ENCODE data around the gene AMN1.
"Not testable (repeated sequence)": the region's sequence is repeated elsewhere in the genome, so short reads cannot be mapped to it uniquely, and the experiment has no call there.

AMN1 gene

GRCh38 chr12:31728917-31729640 is at the start of gene AMN1:
TSS of gene AMN1 (minus strand) at chr12:31729021. CDS start at chr12:31729008, 13 bp downstream.
- DNase-seq = peak; percentile 93 to 98 (median 96)

GRCh38 chr12:31773867-31774266 is 45.0 kb upstream of the AMN1 start:
- DNase-seq = no peak

DNA sequence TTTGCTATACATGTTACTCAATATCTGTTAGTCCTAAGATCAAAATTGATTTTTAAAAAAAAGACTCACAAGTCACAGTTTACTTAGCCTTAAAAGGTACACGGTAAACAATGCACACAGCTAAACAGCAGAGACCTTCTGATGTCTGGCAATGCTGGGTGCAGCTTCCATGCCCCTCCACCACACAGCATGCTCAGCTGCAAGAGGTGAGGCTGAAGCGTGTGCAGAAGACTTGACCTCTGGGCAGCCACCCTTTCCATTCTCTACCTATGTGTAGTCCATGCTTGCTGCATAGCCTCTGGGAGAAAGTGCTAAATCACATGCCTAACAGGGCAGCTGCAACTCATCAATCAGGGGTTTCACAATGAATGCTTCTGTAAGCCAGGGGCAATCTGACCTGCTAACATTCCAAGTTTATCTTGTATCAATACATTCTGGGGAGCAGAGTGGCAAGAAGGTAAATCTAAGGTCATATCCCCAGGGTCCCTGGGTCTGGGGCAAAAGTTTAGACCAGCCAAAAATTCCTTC is 44.5 kb upstream of the AMN1 start:
- DNase-seq = no peak

GRCh38 chr12:31772685-31773222 is 43.9 kb upstream of the AMN1 start:
- no peak for DNase-seq

GRCh38 chr12:31772186-31772585 is 43.4 kb upstream of the AMN1 start:
- DNase-seq = no peak

DNA sequence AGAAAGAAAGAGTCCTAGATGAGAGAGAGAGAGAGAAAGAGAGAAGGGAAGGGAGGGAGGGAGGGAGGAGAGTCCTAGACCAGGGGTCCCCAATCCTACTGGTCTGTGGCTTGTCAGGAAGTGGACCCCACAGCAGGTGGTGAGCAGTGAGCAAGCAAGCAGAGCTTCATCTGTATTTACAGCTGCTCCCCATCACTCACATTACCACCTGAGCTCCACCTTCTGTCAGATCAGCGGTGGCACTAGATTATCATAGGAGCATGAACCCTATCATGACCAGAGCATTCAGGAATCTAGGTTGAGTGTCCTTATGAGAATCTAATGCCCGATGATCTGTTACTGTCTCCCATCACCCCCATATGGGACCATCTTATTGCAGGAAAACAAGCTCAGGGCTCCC is 39.2 kb upstream of the AMN1 start:
- DNase-seq = no peak

DNA sequence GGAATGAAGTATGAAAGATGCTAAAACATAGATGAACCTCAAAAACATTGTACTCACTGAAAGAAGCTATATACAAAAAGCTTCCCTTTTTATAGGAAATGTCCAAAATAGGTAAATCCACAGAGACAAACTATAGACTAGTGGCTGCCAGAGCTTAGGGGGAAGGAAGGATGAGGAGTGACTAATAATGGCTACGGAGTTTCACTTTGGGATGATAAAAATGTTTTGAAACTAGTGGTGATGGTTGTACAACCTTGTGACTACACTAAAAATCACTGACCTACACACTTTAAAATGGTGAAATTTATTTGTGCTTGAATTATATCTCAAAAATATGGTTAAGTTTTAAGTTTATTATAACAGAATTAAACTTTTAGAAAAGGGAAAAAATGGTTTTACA is 37.1 kb upstream of the AMN1 start:
- DNase-seq = no peak

- DNase-seq = no peak
These were observed 31.0 kb upstream of the AMN1 start for GRCh38 chr12:31759632-31760459.

DNA sequence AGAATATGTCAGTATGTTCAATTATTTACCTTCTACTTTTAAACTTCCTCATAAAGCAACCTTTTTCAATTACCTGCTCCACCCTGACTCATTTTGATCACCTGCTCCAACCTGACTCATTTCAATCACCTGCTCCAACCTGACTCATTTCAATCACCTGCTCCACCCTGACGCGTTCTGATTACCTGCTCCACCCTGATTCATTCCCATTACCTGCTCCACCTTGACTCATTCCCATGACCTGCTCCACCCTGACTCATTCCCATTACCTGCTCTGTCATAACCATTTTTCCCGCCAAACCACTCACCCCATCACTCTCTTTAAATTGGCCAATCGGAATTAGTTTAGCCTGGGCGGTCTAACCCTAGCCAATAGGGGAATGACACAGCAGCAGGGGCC is 29.5 kb upstream of the AMN1 start:
- not testable (repeated sequence) for DNase-seq

- no peak for DNase-seq
These were observed 28.2 kb upstream of the AMN1 start for GRCh38 chr12:31756977-31757420.

DNA sequence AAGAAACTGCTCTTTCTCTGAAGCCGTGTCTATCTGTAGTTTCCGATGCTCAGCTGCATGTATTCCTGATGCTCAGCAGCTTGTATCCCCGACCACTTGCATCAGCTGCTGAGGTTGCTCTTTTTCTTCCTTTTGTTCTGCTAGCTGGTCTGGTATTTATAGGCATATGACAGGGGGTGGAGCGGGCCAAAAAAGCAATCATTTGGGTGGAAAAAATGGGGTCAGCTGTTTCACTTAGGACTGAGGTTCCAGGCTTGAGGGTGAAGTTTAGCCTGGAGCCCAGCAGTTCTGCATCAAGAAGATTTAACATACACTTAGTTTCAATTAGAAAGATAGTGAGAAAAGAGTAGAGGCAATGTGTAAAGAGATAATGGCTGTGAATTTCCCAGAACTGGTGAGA is 23.6 kb upstream of the AMN1 start:
- DNase-seq = no peak

GRCh38 chr12:31751085-31751484 is 22.3 kb upstream of the AMN1 start:
- DNase-seq = no peak

- DNase-seq = no peak
These were observed 21.9 kb upstream of the AMN1 start for GRCh38 chr12:31750747-31751039.

DNA sequence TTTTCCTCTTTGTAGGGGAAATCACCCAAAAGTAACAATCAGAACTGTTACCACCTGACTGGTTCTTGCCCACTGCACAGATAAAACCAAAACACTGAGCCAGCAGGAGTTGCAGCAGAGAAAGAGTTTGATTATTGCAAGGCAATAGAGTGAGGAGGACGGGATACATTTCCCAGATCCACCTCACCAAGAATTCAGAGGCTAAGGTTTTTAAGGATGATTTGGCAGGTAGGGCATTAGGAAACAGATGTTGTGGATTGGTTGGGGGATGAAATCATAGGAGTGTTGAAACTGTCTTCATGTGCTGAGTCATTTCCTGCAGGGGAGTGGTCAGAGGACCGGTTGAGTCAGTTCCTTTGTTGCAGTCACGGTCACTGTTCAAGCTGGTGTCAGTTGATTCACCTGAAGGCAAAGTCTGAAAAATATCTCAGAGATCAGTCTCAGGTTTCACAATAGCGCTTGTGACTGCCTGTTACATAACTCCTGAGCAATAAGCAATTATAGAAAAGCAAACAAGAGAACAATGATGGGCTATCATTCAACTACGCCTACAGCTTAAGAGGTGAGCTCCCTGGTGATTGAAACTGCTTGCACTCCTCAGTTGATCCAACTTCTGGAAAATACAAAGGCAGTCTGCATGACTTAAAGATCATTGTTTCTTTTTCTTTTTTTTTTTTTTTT is 20.3 kb upstream of the AMN1 start:
- peak; percentile 17 to 42 (median 40) for DNase-seq

- DNase-seq = no peak
These were observed 16.4 kb upstream of the AMN1 start for GRCh38 chr12:31745242-31745641.

- not testable (repeated sequence) for DNase-seq
These were observed 15.5 kb upstream of the AMN1 start for GRCh38 chr12:31744363-31744762.

GRCh38 chr12:31742891-31743290 is 14.1 kb upstream of the AMN1 start:
- DNase-seq = peak in 1 of 4 experiments; percentile 10

GRCh38 chr12:31740628-31741027 is 11.8 kb upstream of the AMN1 start:
- DNase-seq = no peak

DNA sequence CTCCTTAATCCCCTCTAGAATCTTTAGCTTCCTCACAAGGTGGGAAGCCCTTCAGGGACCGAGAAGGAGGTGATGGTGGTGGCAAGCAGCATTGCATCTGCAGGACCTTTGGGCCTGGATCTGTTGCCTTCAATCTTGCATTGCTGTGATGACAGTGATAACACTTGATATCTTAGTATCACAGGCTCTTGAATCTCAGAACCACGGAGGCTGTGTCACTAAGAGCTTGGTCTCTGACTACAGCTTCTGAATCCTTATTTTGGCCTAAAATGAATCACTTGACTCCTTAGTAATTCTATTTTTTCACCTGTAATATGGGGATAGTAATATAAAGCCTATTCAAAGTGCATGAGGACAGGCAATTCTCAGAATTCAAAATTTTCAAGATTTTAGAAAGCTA is 8.9 kb upstream of the AMN1 start:
- DNase-seq = no peak

DNA sequence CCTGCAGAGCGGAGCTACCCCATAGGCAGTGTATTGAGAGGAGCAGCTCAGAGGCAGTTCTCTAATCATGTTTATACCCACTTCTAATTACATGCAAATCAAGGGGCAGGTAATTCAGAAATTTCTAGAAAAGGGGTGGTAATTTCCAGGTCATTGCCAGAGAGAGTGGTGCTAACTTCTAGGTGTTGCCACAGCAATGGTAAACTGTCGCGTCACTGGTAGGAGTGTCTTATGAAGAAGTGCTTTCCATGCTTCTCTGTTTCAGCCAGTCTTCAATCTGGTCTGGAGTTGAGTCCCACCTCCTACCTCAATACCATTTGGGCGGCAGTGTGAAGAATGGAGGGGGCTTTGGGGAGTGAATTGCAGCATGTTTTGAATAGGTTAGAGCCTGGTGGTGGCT is 8.5 kb upstream of the AMN1 start:
- no peak for DNase-seq

- DNase-seq = peak in 2 of 4 experiments; percentile 9 to 27
These were observed 7.7 kb upstream of the AMN1 start for GRCh38 chr12:31736472-31736871.

GRCh38 chr12:31733549-31734432 is 5.0 kb upstream of the AMN1 start:
- peak in 1 of 4 experiments; percentile 11 for DNase-seq
